Ovary (tissue), 9 donors: ENCODE data around the gene MAJIN. TPM values are rescaled to one million over a fixed set of nuclear protein-coding genes. Genes with fewer than 3 reads are reported as not detected.

ENCODE experiments used
- DNase-seq, 5 donors: peaks; one replicate each; pipeline ENCODE4 v3.0.0-alpha.2; 2019 to 2020
- H3K27ac ChIP-seq, 2 donors: fragments of 200-600 bp; one replicate each; pipeline versions ENCODE4 v1.5.1 to v1.8.0; 2019 to 2022
- H3K27me3 ChIP-seq: fragments of 200-600 bp; one replicate; pipeline ENCODE4 v1.8.0; 2022
- H3K36me3 ChIP-seq: fragments of 200-600 bp; sonication (generic); one replicate; pipeline ENCODE4 v1.5.1; 2019
- H3K4me1 ChIP-seq: one replicate; pipeline ENCODE4 v1.8.1; 2013; ENCODE audit warnings: mild to moderate bottlenecking, moderate library complexity; ENCODE audit not compliant: insufficient read depth
- H3K4me3 ChIP-seq: fragments of 200-600 bp; sonication (generic); one replicate; pipeline ENCODE4 v1.5.1; 2017
- H3K9me3 ChIP-seq, 2 donors: fragments of 200-600 bp in 1 of 2; sonication (generic) in 1 of 2; one replicate each; pipeline versions ENCODE4 v1.5.1 to v1.8.1; 2013 to 2019; ENCODE audit warnings: mild to moderate bottlenecking in 1 of 2, moderate library complexity in 1 of 2
- EP300 ChIP-seq: sonication (generic); formaldehyde crosslinking; IDR thresholded peaks from one replicate; pipeline ENCODE4 v1.6.1; 2017; ENCODE audit warnings: antibody characterized with exemption
- POLR2A ChIP-seq: fragments of 450-650 bp; IDR thresholded peaks from one replicate; pipeline ENCODE4 v1.6.1; 2017; ENCODE audit warnings: antibody characterized with exemption, mild to moderate bottlenecking, moderate library complexity
- WGBS, 3 donors: extraction: QIAGEN DNeasy Blood & Tissue Kit in 1 of 3; methylation state at CpG; one replicate each; pipeline versions ENCODE4 v1.1.5 to v1.1.7; 2013 to 2017; 5-methylcytosine and 5-hydroxymethylcytosine counted together
- intact Hi-C, 4 donors: fragments of 100-400 bp; cut with DNase I; formaldehyde crosslinking; loops; one replicate each; pipeline versions ENCODE4 v1.11.0 to v1.15.1; 2022 to 2023
- polyA plus RNA-seq, 2 donors: library from polyadenylated mRNA; stranded (reverse); fragments of 200-250 nt in 1 of 2; fragments of 350-450 nt in 1 of 2; fragmentation: Illumina TruSeq in 1 of 2; extraction: RNeasy Lipid Tissue Mini Kit (QIAGEN cat#74804) in 1 of 2; gene quantifications; one replicate each; pipeline ENCODE4 v1.2.3, GENCODE V29; 2013 to 2014
- total RNA-seq, 7 donors: library from RNA; depleted of rRNA in 2 of 7; stranded (reverse); fragments of >200 nt in 2 of 7; fragmentation: NEBNext Ultra II Directional in 3 of 7; extraction: Animal tissue kit (Norgen Biotek cat#: 25700) in 3 of 7; gene quantifications; one replicate each; pipeline versions ENCODE4 v1.1.0 to v1.2.4, GENCODE V29; 2016 to 2023
- TF ChIP-seq, protein P1 (sequence below), 3 donors: fragments of 450-650 bp in 2 of 3; fragments of 200-600 bp in 1 of 3; IDR thresholded peaks; one replicate each; pipeline versions ENCODE4 v1.5.1 to v1.8.0; 2016 to 2022; ENCODE audit warnings: antibody characterized with exemption in 3 of 3, mild to moderate bottlenecking in 1 of 3
- donor health status: DM: no; HTN: no; CAD: no; lungs with moderate emphysema.
- donor health status: DM: no; HTN: no; CAD: no.
- donor health status: Bipolar disorder and iron deficiency.
- donor health status: DM: yes; HTN: yes; CAD: no.
- donor health status: DM: no; HTN: no; CAD: no.
- donor health status: DM: yes; HTN: yes; CAD: no.

The MAJIN gene
- total and polyA plus RNA-seq, 9 donors, result 0.46 TPM; not detected in 8

DNA sequence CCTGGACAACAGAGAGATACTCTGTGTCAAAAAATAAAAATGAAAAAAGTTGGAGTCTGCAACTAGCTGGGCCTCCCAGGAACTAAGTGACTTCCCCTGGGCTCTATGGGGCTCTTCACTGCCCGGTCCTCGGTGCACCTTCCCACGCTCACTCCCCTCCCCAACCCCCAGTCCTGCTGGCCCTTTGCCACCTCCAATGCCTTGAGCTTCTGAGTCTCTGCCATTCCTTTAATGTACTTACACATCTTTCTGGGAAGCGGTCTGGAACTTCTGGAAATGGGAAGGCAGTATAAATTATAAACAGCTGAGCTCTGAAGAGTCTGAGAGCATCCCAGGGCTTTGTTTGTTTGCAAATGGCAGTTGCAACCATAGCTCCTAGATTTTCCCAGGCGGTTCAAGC is 30.8 kb upstream of the MAJIN start:
- Histone ChIP-seq H3K36me3 (no peaks in the 10 kb centered on the region), H3K9me3 (no peaks in the 10 kb centered on the region), H3K4me1 (no peaks in the 10 kb centered on the region), H3K4me3 (no peak overlapping the region), H3K27ac (no peak overlapping the region), H3K27me3 (no peaks in the 10 kb centered on the region)
- TF ChIP-seq, protein P1, sequence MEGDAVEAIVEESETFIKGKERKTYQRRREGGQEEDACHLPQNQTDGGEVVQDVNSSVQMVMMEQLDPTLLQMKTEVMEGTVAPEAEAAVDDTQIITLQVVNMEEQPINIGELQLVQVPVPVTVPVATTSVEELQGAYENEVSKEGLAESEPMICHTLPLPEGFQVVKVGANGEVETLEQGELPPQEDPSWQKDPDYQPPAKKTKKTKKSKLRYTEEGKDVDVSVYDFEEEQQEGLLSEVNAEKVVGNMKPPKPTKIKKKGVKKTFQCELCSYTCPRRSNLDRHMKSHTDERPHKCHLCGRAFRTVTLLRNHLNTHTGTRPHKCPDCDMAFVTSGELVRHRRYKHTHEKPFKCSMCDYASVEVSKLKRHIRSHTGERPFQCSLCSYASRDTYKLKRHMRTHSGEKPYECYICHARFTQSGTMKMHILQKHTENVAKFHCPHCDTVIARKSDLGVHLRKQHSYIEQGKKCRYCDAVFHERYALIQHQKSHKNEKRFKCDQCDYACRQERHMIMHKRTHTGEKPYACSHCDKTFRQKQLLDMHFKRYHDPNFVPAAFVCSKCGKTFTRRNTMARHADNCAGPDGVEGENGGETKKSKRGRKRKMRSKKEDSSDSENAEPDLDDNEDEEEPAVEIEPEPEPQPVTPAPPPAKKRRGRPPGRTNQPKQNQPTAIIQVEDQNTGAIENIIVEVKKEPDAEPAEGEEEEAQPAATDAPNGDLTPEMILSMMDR (IDR thresholded peaks at IDR 0.05), result no peak
- TF ChIP-seq POLR2A, result no peak
- no peak for TF ChIP-seq EP300
- intact Hi-C loops, result loop anchor here in 1 of 4 donors (10.0 kb wide), 1 partner anchor 158 kb away; the partner anchor contains the start of gene CDC42BPG
- no peak for DNase-seq
- 51 to 54% (median 51%) methylated on average over 5 of the region's 5 CpGs for WGBS, 3 donors

DNA sequence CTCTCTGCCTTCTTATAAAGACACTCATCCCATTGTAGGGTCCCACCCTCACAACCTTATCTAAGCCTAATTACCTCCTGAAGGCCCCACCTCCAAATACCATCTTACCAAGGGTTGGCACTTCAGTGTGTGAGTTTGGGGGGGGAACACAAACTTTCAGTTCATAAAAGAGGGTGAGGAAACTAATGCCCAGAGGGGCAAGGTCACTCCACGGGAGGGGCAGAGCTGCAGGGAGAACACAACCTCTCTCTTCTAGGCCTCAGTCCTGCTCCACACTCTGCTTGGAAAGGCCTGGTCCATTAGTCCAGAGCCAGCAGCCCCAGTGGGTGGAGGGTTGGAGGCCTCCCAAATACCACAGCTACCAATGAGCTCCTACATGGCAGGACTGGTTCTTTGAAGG is 27.6 kb upstream of the MAJIN start:
- Histone ChIP-seq H3K27me3 (no peaks in the 10 kb centered on the region), H3K27ac (no peak overlapping the region), H3K36me3 (no peaks in the 10 kb centered on the region), H3K4me1 (peaks cover 5% of the 10 kb centered on the region), H3K9me3 (no peaks in the 10 kb centered on the region), H3K4me3 (no peak overlapping the region)
- no peak for DNase-seq
- intact Hi-C loops, result no loop called here
- TF ChIP-seq, protein P1 (IDR thresholded peaks at IDR 0.05), result no peak
- TF ChIP-seq EP300, result no peak
- WGBS, 3 donors, result 86 to 94% (median 87%) methylated on average over 1 of the region's 1 CpG

DNA sequence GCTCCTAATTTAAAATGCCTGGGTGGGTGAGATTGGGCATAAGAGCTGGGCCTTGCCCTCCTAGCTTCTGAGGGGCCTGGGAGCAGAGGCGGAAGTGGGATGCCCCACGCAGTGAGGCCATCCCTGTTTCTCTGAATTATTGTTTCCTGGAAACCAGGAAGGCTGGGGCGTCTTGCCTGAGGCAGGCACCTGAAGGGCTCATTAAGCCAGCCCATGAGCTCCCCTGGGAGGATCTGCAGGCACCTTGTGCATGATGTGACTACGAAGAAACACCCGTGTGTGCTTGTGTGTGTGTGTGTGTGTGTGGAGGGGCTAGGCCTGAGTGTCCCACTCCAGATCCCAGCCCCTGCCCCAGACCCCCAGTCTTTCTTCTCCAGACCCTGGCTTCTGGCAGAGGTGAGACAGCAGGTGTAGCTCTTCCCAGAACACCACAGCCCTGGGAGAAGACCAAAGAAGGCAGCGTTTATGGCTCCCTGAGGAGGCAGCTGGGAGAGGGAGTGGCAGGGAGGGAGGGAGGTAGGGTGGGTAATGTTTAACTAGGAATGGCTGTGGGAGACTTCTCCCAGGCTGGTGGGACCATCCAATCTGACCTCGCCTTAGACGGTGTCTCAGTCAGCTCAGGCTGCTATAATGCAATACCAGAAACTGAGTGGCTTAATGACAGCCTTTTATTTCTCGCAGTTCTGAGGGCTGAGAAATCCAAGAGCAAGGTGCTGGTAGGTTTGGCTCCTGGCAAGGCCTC is 27.0 kb upstream of the MAJIN start:
- DNase-seq, result no peak
- H3K4me3 ChIP-seq, result no peak overlapping the region
- intact Hi-C loops, result no loop called here
- H3K27ac ChIP-seq, result no peak overlapping the region
- H3K4me1 ChIP-seq, result peaks cover 5% of the 10 kb centered on the region
- no peaks in the 10 kb centered on the region for H3K27me3 ChIP-seq
- no peak for TF ChIP-seq POLR2A
- TF ChIP-seq, protein P1 (IDR thresholded peaks at IDR 0.05), result no peak
- TF ChIP-seq EP300, result no peak
- no peaks in the 10 kb centered on the region for H3K36me3 ChIP-seq
- 79 to 83% (median 79%) methylated on average over 9 of the region's 9 CpGs for WGBS, 3 donors
- no peaks in the 10 kb centered on the region for H3K9me3 ChIP-seq

DNA sequence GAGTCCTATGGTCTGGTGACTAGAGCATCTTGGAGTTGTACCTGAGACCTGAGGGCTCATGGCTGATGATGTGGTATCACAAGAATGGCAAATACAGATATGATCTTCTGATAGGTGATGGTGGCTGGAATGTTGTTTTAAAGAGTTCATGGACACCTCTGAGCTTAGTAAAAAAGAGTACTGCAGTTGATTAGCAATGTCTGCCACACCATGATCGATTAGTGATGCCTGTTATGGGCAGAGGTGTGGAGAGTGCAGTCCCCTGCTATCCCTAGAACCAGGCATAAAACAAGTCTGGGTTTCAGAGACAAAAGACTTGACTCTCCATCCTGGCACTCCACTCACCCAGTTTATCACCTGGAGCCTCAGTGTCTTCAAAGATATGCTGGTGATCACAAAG is 26.2 kb upstream of the MAJIN start:
- no peak overlapping the region for H3K4me3 ChIP-seq
- no peaks in the 10 kb centered on the region for H3K36me3 ChIP-seq
- H3K9me3 ChIP-seq, result no peaks in the 10 kb centered on the region
- DNase-seq, result no peak
- intact Hi-C loops, result no loop called here
- H3K27ac ChIP-seq, result no peak overlapping the region
- TF ChIP-seq EP300 (no peak), POLR2A (no peak)
- TF ChIP-seq, protein P1 (IDR thresholded peaks at IDR 0.05), result no peak
- H3K4me1 ChIP-seq, result peaks cover 5% of the 10 kb centered on the region
- 81 to 92% (median 91%) methylated on average over 1 of the region's 1 CpG for WGBS, 3 donors
- no peaks in the 10 kb centered on the region for H3K27me3 ChIP-seq
